Lower leg skin (tissue), 4 donors: Measurements from ENCODE around the gene FOSL2. TPM values are rescaled to one million over a fixed set of nuclear protein-coding genes. Genes with fewer than 3 reads are reported as not detected.

Experiments
- DNase-seq, 2 donors: peaks; one replicate each; pipeline ENCODE4 v3.0.0-alpha.2; 2019; ENCODE audit warnings: low spot score in 2 of 2
- H3K4me3 ChIP-seq: fragments of 200-600 bp; sonication (generic); 2 replicates; pipeline ENCODE4 v1.5.1; 2017; ENCODE audit warnings: mild to moderate bottlenecking, low read depth; ENCODE audit not compliant: poor library complexity, severe bottlenecking
- CTCF ChIP-seq, 3 donors: fragments of 450-650 bp; IDR thresholded peaks; one replicate each; pipeline ENCODE4 v1.5.1; 2016; ENCODE audit warnings: antibody characterized with exemption in 3 of 3, mild to moderate bottlenecking in 3 of 3, moderate library complexity in 2 of 3
- POLR2A ChIP-seq, 2 donors: fragments of 450-650 bp; IDR thresholded peaks; one replicate each; pipeline ENCODE4 v1.6.1; 2016 to 2017; ENCODE audit warnings: antibody characterized with exemption in 2 of 2, mild to moderate bottlenecking in 1 of 2, moderate library complexity in 1 of 2
- WGBS, 2 donors: methylation state at CpG; one replicate each; pipeline ENCODE4 v1.1.5; 2018; 5-methylcytosine and 5-hydroxymethylcytosine counted together
- intact Hi-C: fragments of 100-400 bp; cut with DNase I; formaldehyde crosslinking; loops from one replicate; pipeline ENCODE4 v1.15.0; 2023; ENCODE audit warnings: low total_unique reads
- total RNA-seq, 4 donors: library from RNA; depleted of rRNA; stranded (reverse); fragments of >200 nt; gene quantifications; one replicate each; pipeline ENCODE4 v1.1.0, GENCODE V29; 2016

The FOSL2 gene
- total RNA-seq, 4 donors from 2014 or later = 189 to 423 (median 301) TPM

- H3K4me3 ChIP-seq = no peak overlapping the region
- intact Hi-C loops = no loop called here
- no peak for DNase-seq
- TF ChIP-seq POLR2A (IDR thresholded peaks at IDR 0.05) (no peak), CTCF (IDR thresholded peaks at IDR 0.05) (no peak)
- 60 to 65% methylated on average over 7 of the region's 7 CpGs for WGBS, 2 donors
Measured at GRCh38 chr2:28423856-28424605, 31.4 kb downstream of the FOSL2 start.

GRCh38 chr2:28424799-28425463 is 32.3 kb downstream of the FOSL2 start:
- TF ChIP-seq POLR2A (IDR thresholded peaks at IDR 0.05) (no peak), CTCF (IDR thresholded peaks at IDR 0.05) (no peak)
- H3K4me3 ChIP-seq = no peak overlapping the region
- no peak for DNase-seq
- WGBS, 2 donors = 77 to 80% methylated on average over 2 of the region's 2 CpGs
- intact Hi-C loops = no loop called here

GRCh38 chr2:28425464-28425835 is 32.8 kb downstream of the FOSL2 start:
- H3K4me3 ChIP-seq = no peak overlapping the region
- DNase-seq = no peak
- WGBS, 2 donors = 81% methylated on average over 5 of the region's 5 CpGs
- TF ChIP-seq POLR2A (IDR thresholded peaks at IDR 0.05) = no peak
- TF ChIP-seq CTCF (IDR thresholded peaks at IDR 0.05) = no peak
- intact Hi-C loops = no loop called here

- TF ChIP-seq POLR2A (IDR thresholded peaks at IDR 0.05) (no peak), CTCF (IDR thresholded peaks at IDR 0.05) (no peak)
- intact Hi-C loops = no loop called here
- WGBS, 2 donors = 87 to 88% methylated on average over 10 of the region's 10 CpGs
- no peak overlapping the region for H3K4me3 ChIP-seq
- no peak for DNase-seq
Measured at GRCh38 chr2:28427741-28428415, 35.2 kb downstream of the FOSL2 start.

- 83 to 84% methylated on average over 3 of the region's 3 CpGs for WGBS, 2 donors
- TF ChIP-seq CTCF (IDR thresholded peaks at IDR 0.05) = no peak
- TF ChIP-seq POLR2A (IDR thresholded peaks at IDR 0.05) = no peak
- intact Hi-C loops = no loop called here
- H3K4me3 ChIP-seq = no peak overlapping the region
- DNase-seq = no peak
Measured at GRCh38 chr2:28428486-28428885, 35.8 kb downstream of the FOSL2 start.
